SK-N-MC (cell line): ENCODE measurements around the gene DOCK1.

Experiments
- EZH2 ChIP-seq: fragments of 200-600 bp; sonication (generic); IDR thresholded peaks from one replicate; pipeline ENCODE4 v1.6.1; 2017; ENCODE audit warnings: antibody characterized with exemption
- FOXP2 ChIP-seq: optimal IDR thresholded peaks from 2 replicates; pipeline ENCODE3; 2011; ENCODE audit warnings: mild to moderate bottlenecking, moderate library complexity; ENCODE audit not compliant: insufficient read depth; ENCODE audit errors: extremely low read length, control extremely low read depth
- POLR2AphosphoS5 ChIP-seq: IDR thresholded peaks from 2 replicates; pipeline ENCODE4 v1.6.1; 2012; ENCODE audit warnings: mild to moderate bottlenecking, low read depth, low read length, borderline replicate concordance

- TF ChIP-seq EZH2 (no peak), POLR2AphosphoS5 (no peak), FOXP2 (no peak)
Observed at GRCh38 chr10:127218658-127219057, 313.4 kb downstream of the DOCK1 start.
